OCI-LY1 (cell line): Measurements from ENCODE around the gene ACOT9.
A peak's percentile ranks its signal among the peaks of the same experiment; 100 is the strongest.

Experiments used
- H2AFZ ChIP-seq: fragments of 200-600 bp; sonication (generic), shearing (Covaris generic); 2 replicates; pipeline ENCODE4 v1.6.0; 2014; ENCODE audit warnings: antibody characterized with exemption, mild to moderate bottlenecking, low read length
- H3F3A ChIP-seq: fragments of 200-600 bp; sonication (generic), shearing (Covaris generic); 2 replicates; pipeline ENCODE4 v1.6.0; 2014; ENCODE audit warnings: mild to moderate bottlenecking, antibody characterized with exemption, low read length, moderate library complexity; ENCODE audit not compliant: insufficient read depth
- H3K27ac ChIP-seq: fragments of 200-600 bp; sonication (generic); 2 replicates; pipeline ENCODE4 v1.5.1; 2014; ENCODE audit warnings: low read length, mixed run types, mild to moderate bottlenecking, low read depth; ENCODE audit not compliant: poor library complexity, severe bottlenecking
- H3K27me3 ChIP-seq: fragments of 200-600 bp; sonication (generic); 2 replicates; pipeline ENCODE4 v1.6.0; 2014; ENCODE audit warnings: antibody characterized with exemption, mild to moderate bottlenecking, low read length, moderate library complexity; ENCODE audit not compliant: insufficient read depth
- H3K36me3 ChIP-seq: fragments of 200-600 bp; sonication (generic); 2 replicates; pipeline ENCODE4 v1.6.1; 2014; ENCODE audit warnings: mild to moderate bottlenecking, antibody characterized with exemption, low read length, moderate library complexity, mixed read lengths; ENCODE audit not compliant: insufficient read depth
- H3K4me1 ChIP-seq: fragments of 200-600 bp; sonication (generic); 2 replicates; pipeline ENCODE4 v1.5.1; 2014; ENCODE audit warnings: mild to moderate bottlenecking, low read length, moderate library complexity; ENCODE audit not compliant: insufficient read depth, severe bottlenecking
- H3K4me2 ChIP-seq: fragments of 200-600 bp; sonication (generic), shearing (Covaris generic); 2 replicates; pipeline ENCODE4 v1.6.1; 2014; ENCODE audit warnings: low read length
- H3K4me3 ChIP-seq: fragments of 200-600 bp; sonication (generic); 2 replicates; pipeline ENCODE4 v1.5.1; 2014; ENCODE audit warnings: low read length, low read depth, mild to moderate bottlenecking, mixed read lengths; ENCODE audit not compliant: poor library complexity, severe bottlenecking
- H3K79me2 ChIP-seq: fragments of 200-600 bp; shearing (Covaris generic); 2 replicates; pipeline ENCODE4 v1.6.1; 2016; ENCODE audit warnings: mixed run types, low read length, mixed read lengths; ENCODE audit not compliant: insufficient read depth
- H3K9ac ChIP-seq: fragments of 200-600 bp; sonication (generic), shearing (Covaris generic); 2 replicates; pipeline ENCODE4 v1.6.1; 2014; ENCODE audit warnings: mild to moderate bottlenecking, low read length, mixed read lengths
- H3K9me2 ChIP-seq: fragments of 200-600 bp; sonication (generic), shearing (Covaris generic); 2 replicates; pipeline ENCODE4 v1.6.1; 2014; ENCODE audit warnings: low read depth, mild to moderate bottlenecking, low read length, mixed read lengths
- H3K9me3 ChIP-seq: fragments of 200-600 bp; shearing (Covaris generic); 2 replicates; pipeline ENCODE4 v1.6.1; 2014; ENCODE audit warnings: low read length, mixed read lengths
- H4K20me1 ChIP-seq: fragments of 200-600 bp; sonication (generic), shearing (Covaris generic); 2 replicates; pipeline ENCODE4 v1.6.0; 2016; ENCODE audit warnings: mild to moderate bottlenecking, low read length; ENCODE audit not compliant: insufficient read depth
- EZH2 ChIP-seq: fragments of 200-600 bp; sonication (generic), shearing (Covaris generic); IDR thresholded peaks from 2 replicates; pipeline ENCODE4 v1.8.0; 2017; ENCODE audit warnings: borderline replicate concordance, mixed run types, mild to moderate bottlenecking, antibody characterized with exemption, low read length, moderate library complexity, mixed read lengths
- TF ChIP-seq, protein P1 (sequence below): fragments of 200-600 bp; sonication (generic), shearing (Covaris generic); IDR thresholded peaks from 2 replicates; pipeline ENCODE4 v1.5.1; 2017; ENCODE audit warnings: mild to moderate bottlenecking, antibody characterized with exemption, low read length, moderate library complexity, mixed read lengths

The ACOT9 gene, protein sequence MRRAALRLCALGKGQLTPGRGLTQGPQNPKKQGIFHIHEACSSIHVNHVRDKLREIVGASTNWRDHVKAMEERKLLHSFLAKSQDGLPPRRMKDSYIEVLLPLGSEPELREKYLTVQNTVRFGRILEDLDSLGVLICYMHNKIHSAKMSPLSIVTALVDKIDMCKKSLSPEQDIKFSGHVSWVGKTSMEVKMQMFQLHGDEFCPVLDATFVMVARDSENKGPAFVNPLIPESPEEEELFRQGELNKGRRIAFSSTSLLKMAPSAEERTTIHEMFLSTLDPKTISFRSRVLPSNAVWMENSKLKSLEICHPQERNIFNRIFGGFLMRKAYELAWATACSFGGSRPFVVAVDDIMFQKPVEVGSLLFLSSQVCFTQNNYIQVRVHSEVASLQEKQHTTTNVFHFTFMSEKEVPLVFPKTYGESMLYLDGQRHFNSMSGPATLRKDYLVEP

GRCh38 chrX:23742697-23743622 lies at the start of gene ACOT9:
Gene ACOT9 (minus strand): TSS chrX:23743276. CDS start chrX:23743144, 132 bp downstream.
- Histone ChIP-seq H3K79me2 (no peaks in the 10 kb centered on the region), H3K27me3 (no peaks in the 10 kb centered on the region), H3K36me3 (no peaks in the 10 kb centered on the region), H3K9me3 (no peaks in the 10 kb centered on the region), H3F3A (no peaks in the 10 kb centered on the region), H2AFZ (no peak within 1 kb of the TSS), H3K4me2 (peak within 1 kb of the TSS; percentile 76), H3K9ac (peak within 1 kb of the TSS; percentile 76), H3K9me2 (no peaks in the 10 kb centered on the region), H4K20me1 (no peaks in the 10 kb centered on the region), H3K27ac (peak within 1 kb of the TSS; percentile 39), H3K4me3 (peak within 1 kb of the TSS; percentile 86), H3K4me1 (peaks cover 23% of the 10 kb centered on the region)
- TF ChIP-seq, protein P1, sequence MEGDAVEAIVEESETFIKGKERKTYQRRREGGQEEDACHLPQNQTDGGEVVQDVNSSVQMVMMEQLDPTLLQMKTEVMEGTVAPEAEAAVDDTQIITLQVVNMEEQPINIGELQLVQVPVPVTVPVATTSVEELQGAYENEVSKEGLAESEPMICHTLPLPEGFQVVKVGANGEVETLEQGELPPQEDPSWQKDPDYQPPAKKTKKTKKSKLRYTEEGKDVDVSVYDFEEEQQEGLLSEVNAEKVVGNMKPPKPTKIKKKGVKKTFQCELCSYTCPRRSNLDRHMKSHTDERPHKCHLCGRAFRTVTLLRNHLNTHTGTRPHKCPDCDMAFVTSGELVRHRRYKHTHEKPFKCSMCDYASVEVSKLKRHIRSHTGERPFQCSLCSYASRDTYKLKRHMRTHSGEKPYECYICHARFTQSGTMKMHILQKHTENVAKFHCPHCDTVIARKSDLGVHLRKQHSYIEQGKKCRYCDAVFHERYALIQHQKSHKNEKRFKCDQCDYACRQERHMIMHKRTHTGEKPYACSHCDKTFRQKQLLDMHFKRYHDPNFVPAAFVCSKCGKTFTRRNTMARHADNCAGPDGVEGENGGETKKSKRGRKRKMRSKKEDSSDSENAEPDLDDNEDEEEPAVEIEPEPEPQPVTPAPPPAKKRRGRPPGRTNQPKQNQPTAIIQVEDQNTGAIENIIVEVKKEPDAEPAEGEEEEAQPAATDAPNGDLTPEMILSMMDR = no peak
- no peak for TF ChIP-seq EZH2

DNA sequence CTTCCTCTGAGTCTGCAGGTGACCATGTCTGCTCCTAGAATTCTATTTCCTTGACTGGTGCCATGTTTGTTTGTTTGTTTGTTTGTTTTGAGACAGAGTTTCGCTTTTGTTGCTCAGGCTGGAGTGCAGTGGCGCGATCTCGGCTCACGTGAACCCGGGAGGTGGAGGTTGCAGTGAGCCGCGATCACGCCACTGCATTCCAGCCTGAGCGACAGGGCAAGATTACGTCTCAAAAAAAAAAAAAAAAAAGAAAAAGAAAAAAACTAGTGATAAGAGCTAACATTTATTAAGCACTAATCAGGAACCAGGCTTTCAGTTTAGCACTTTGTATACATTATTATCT lies 47.0 kb upstream of the ACOT9 start:
- peaks cover 14% of the 10 kb centered on the region for H3K36me3 ChIP-seq
- no peaks in the 10 kb centered on the region for H3K9me3 ChIP-seq
- H3K27me3 ChIP-seq = no peaks in the 10 kb centered on the region
- H3K4me2 ChIP-seq = no peak overlapping the region
- no peak overlapping the region for H3K4me3 ChIP-seq
- H3K4me1 ChIP-seq = peaks cover 4% of the 10 kb centered on the region
- TF ChIP-seq, protein P1 = no peak
- no peak for TF ChIP-seq EZH2
- H3K79me2 ChIP-seq = no peaks in the 10 kb centered on the region
- H3K27ac ChIP-seq = no peak overlapping the region
- no peaks in the 10 kb centered on the region for H4K20me1 ChIP-seq
- H3K9me2 ChIP-seq = no peaks in the 10 kb centered on the region
- H3K9ac ChIP-seq = no peak overlapping the region
- H2AFZ ChIP-seq = no peak overlapping the region
- H3F3A ChIP-seq = no peaks in the 10 kb centered on the region

DNA sequence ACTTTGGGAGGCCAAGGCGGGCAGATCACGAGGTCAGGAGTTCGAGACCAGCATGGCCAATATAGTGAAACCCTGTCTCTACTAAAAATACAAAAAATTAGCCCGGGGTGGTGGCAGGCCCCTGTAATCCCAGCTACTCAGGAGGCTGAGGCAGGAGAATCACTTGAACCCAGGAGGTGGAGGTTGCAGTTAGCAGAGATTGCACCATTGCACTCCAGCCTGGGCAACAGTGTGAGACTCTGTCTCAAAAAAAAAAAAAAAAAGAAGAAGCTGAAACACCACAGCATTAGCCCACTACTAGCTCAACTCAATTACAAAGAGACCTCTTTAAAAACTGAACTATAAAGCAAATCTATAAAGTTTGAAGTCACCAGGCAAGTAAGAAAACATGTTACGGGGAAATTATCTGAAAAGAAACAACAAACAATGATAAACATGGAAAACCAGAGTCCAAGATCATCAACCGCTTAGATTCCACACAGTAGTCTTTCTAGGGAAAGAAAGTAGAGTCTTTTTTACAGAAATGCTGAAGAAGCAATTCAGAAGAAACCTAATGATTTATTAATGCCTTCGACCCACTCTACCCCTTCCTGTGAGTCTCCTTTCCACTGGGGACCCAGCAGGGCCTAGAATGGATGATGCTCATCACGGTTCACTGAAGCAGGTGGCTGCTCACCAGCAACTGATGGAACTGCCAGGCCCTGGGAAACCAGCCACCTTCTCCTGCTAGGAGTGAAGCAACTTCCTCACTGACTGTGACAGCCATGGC lies 46.5 kb upstream of the ACOT9 start:
- no peak overlapping the region for H3K4me2 ChIP-seq

More for the DNA sequence above, 46.5 kb upstream of the ACOT9 start:
- Histone ChIP-seq H4K20me1 (no peaks in the 10 kb centered on the region), H2AFZ (no peak overlapping the region), H3K4me1 (peaks cover 10% of the 10 kb centered on the region), H3F3A (no peaks in the 10 kb centered on the region), H3K36me3 (peaks cover 20% of the 10 kb centered on the region), H3K79me2 (no peaks in the 10 kb centered on the region), H3K27ac (no peak overlapping the region), H3K9me2 (no peaks in the 10 kb centered on the region), H3K27me3 (no peaks in the 10 kb centered on the region), H3K9ac (no peak overlapping the region), H3K4me3 (no peak overlapping the region), H3K9me3 (no peaks in the 10 kb centered on the region)
- TF ChIP-seq, protein P1 = no peak
- no peak for TF ChIP-seq EZH2
